ENCODE data around the gene SMYD3. TPM values are rescaled to one million over a fixed set of nuclear protein-coding genes. Genes with fewer than 3 reads are reported as not detected.

Gene SMYD3
- total and polyA plus RNA-seq, 9 donors = 10.8 to 24.0 (median 13.7) TPM

GRCh38 chr1:246144931-246145330 is 362.1 kb downstream of the SMYD3 start:
- Histone ChIP-seq H3K27me3 (no peaks in the 10 kb centered on the region), H3K4me3 (no peak overlapping the region), H3K27ac (no peak overlapping the region), H3K4me1 (ENCODE audit: insufficient read depth) (no peaks in the 10 kb centered on the region), H3K9me3 (no peaks in the 10 kb centered on the region), H3K36me3 (no peaks in the 10 kb centered on the region)
- no peak for DNase-seq
- intact Hi-C loops (cut with DNase I) = no loop called here
- WGBS, 3 donors = 74 to 87% (median 80%) methylated on average over 3 of the region's 3 CpGs
- TF ChIP-seq EP300 (IDR thresholded peaks at IDR 0.05) (no peak), POLR2A (IDR thresholded peaks at IDR 0.05) (no peak), CTCF (IDR thresholded peaks at IDR 0.05) (no peak)

GRCh38 chr1:246142320-246142893 is 364.7 kb downstream of the SMYD3 start:
- H3K4me1 ChIP-seq (ENCODE audit: insufficient read depth) = no peaks in the 10 kb centered on the region
- no peaks in the 10 kb centered on the region for H3K9me3 ChIP-seq
- H3K36me3 ChIP-seq = no peaks in the 10 kb centered on the region
- intact Hi-C loops (cut with DNase I) = no loop called here
- TF ChIP-seq CTCF (IDR thresholded peaks at IDR 0.05) = no peak
- H3K27me3 ChIP-seq = no peaks in the 10 kb centered on the region
- H3K27ac ChIP-seq = no peak overlapping the region
- 82 to 90% (median 89%) methylated on average over 10 of the region's 10 CpGs for WGBS, 3 donors
- DNase-seq = no peak
- H3K4me3 ChIP-seq = no peak overlapping the region

GRCh38 chr1:246141306-246141705 is 365.8 kb downstream of the SMYD3 start:
- DNase-seq = no peak
- intact Hi-C loops (cut with DNase I) = no loop called here
- WGBS, 3 donors = 71 to 83% (median 82%) methylated on average over 4 of the region's 4 CpGs

GRCh38 chr1:246139745-246140182 is 367.3 kb downstream of the SMYD3 start:
- H3K36me3 ChIP-seq = no peaks in the 10 kb centered on the region
- H3K9me3 ChIP-seq = no peaks in the 10 kb centered on the region
- intact Hi-C loops (cut with DNase I) = no loop called here
- H3K27ac ChIP-seq = no peak overlapping the region
- H3K27me3 ChIP-seq = no peaks in the 10 kb centered on the region
- H3K4me3 ChIP-seq = no peak overlapping the region
- TF ChIP-seq POLR2A (IDR thresholded peaks at IDR 0.05) = no peak
- no peak for TF ChIP-seq CTCF (IDR thresholded peaks at IDR 0.05)
- no peak for TF ChIP-seq EP300 (IDR thresholded peaks at IDR 0.05)
- DNase-seq = no peak
- H3K4me1 ChIP-seq (ENCODE audit: insufficient read depth) = no peaks in the 10 kb centered on the region
- 87 to 92% (median 90%) methylated on average over 2 of the region's 2 CpGs for whole genome bisulfite sequencing, 3 donors

More at GRCh38 chr1:246141306-246141705, 365.8 kb downstream of the SMYD3 start:
- Histone ChIP-seq H3K27me3 (no peaks in the 10 kb centered on the region), H3K9me3 (no peaks in the 10 kb centered on the region), H3K4me3 (no peak overlapping the region), H3K36me3 (no peaks in the 10 kb centered on the region), H3K4me1 (ENCODE audit: insufficient read depth) (no peaks in the 10 kb centered on the region), H3K27ac (no peak overlapping the region)
- TF ChIP-seq POLR2A (IDR thresholded peaks at IDR 0.05) = no peak
- no peak for TF ChIP-seq EP300 (IDR thresholded peaks at IDR 0.05)
- no peak for TF ChIP-seq CTCF (IDR thresholded peaks at IDR 0.05)
